ENCODE data around the gene LRRN2. TPM values are rescaled to one million over a fixed set of nuclear protein-coding genes. Genes with fewer than 3 reads are reported as not detected.

The LRRN2 gene
- total RNA-seq, 1 donor from 2014 or later: 9.4 TPM

DNA sequence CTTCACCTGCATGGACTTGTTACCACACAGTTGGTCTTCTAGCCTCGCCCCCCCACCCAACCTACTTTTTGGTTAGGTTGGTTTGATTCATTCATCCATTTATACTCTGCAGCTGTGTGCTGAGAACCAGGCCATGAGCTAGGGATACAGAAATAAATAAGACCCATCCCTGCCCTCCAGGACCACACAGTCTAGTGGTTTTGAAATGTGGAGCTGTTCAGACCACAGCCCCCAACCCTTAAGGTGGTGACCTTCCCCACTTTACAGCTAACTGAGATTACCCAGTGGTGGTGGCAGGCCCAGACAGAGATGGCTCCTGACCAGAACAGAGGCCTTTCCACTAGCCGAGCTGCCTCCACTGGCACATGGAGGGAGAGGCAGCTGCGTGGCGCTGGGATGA lies 37.0 kb downstream of the LRRN2 start:
- H3K27me3 Mint-ChIP-seq: peaks cover 20% of the 10 kb centered on the region
- H3K4me1 Mint-ChIP-seq (ENCODE audit: low read depth): peaks cover 8% of the 10 kb centered on the region
- H3K4me3 Mint-ChIP-seq (ENCODE audit: low read depth): no peak overlapping the region
- no peaks in the 10 kb centered on the region for H3K36me3 Mint-ChIP-seq (ENCODE audit: insufficient read depth)
- no peak for DNase-seq (ENCODE audit: low spot score, unreplicated experiment)
- no peaks in the 10 kb centered on the region for H3K9me3 Mint-ChIP-seq (ENCODE audit: low read depth)
- TF ChIP-seq, protein P1, sequence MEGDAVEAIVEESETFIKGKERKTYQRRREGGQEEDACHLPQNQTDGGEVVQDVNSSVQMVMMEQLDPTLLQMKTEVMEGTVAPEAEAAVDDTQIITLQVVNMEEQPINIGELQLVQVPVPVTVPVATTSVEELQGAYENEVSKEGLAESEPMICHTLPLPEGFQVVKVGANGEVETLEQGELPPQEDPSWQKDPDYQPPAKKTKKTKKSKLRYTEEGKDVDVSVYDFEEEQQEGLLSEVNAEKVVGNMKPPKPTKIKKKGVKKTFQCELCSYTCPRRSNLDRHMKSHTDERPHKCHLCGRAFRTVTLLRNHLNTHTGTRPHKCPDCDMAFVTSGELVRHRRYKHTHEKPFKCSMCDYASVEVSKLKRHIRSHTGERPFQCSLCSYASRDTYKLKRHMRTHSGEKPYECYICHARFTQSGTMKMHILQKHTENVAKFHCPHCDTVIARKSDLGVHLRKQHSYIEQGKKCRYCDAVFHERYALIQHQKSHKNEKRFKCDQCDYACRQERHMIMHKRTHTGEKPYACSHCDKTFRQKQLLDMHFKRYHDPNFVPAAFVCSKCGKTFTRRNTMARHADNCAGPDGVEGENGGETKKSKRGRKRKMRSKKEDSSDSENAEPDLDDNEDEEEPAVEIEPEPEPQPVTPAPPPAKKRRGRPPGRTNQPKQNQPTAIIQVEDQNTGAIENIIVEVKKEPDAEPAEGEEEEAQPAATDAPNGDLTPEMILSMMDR (IDR thresholded peaks at IDR 0.05; ENCODE audit: unreplicated experiment): no peak
- H3K27ac Mint-ChIP-seq: no peak overlapping the region

DNA sequence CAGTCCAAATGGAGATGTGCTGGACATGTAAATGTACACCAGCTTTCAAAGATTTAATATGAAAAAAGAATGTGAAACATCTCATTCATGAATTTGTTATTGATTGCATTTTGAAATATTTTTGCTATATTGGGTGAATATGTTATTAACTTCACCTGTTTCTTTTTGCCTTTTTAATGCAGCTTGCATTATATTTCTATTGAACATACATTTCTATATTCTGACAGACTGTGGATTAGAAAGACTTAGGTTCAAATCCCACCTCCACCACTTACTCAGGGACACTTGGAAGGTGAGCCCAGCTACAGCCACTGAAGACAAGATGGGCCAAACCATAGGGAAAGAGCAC lies 37.8 kb downstream of the LRRN2 start:
- no peaks in the 10 kb centered on the region for H3K9me3 Mint-ChIP-seq (ENCODE audit: low read depth)
- no peaks in the 10 kb centered on the region for H3K36me3 Mint-ChIP-seq (ENCODE audit: insufficient read depth)
- peaks cover 16% of the 10 kb centered on the region for H3K27me3 Mint-ChIP-seq
- peaks cover 8% of the 10 kb centered on the region for H3K4me1 Mint-ChIP-seq (ENCODE audit: low read depth)
- no peak overlapping the region for H3K27ac Mint-ChIP-seq
- DNase-seq (ENCODE audit: low spot score, unreplicated experiment): no peak
- no peak overlapping the region for H3K4me3 Mint-ChIP-seq (ENCODE audit: low read depth)
- TF ChIP-seq, protein P1 (IDR thresholded peaks at IDR 0.05; ENCODE audit: unreplicated experiment): no peak

DNA sequence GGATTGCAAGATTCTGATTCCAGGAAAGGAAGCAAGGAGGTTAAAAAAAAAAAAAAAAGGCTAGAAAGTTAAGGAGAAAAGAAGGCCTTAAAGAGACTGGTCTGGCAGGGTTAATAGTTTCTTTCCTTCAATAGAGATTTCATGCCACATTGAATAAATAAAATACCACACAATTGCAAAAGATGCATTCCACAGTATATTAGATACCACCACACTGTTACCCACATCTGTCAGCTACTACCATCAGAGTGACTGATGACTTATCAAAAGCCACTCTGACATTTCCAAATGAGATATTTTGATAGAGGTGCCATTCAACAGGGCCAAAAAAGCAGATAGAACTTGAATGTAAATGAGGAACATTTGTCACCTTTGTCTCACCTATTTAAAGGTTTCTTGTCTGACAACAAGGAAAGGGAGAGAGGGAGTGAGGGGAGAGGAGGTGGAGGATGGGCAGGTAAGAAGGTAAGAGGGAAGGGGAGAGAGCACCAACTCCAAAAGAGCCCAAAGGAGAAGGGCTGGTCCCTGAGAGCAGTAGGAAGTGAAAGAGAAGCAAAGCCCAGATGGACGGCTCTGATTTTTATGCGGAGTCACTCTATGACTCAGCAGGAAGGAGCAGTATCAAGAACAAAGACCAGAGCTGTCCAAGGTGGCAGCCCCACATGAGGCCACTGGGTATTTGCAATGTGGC lies 38.3 kb downstream of the LRRN2 start:
- peaks cover 8% of the 10 kb centered on the region for H3K4me1 Mint-ChIP-seq (ENCODE audit: low read depth)
- peaks cover 11% of the 10 kb centered on the region for H3K27me3 Mint-ChIP-seq
- no peak overlapping the region for H3K4me3 Mint-ChIP-seq (ENCODE audit: low read depth)
- no peaks in the 10 kb centered on the region for H3K36me3 Mint-ChIP-seq (ENCODE audit: insufficient read depth)
- H3K9me3 Mint-ChIP-seq (ENCODE audit: low read depth): no peaks in the 10 kb centered on the region
- H3K27ac Mint-ChIP-seq: peak overlapping the region; percentile 69
- TF ChIP-seq, protein P1 (IDR thresholded peaks at IDR 0.05; ENCODE audit: unreplicated experiment): no peak
- no peak for DNase-seq (ENCODE audit: low spot score, unreplicated experiment)

DNA sequence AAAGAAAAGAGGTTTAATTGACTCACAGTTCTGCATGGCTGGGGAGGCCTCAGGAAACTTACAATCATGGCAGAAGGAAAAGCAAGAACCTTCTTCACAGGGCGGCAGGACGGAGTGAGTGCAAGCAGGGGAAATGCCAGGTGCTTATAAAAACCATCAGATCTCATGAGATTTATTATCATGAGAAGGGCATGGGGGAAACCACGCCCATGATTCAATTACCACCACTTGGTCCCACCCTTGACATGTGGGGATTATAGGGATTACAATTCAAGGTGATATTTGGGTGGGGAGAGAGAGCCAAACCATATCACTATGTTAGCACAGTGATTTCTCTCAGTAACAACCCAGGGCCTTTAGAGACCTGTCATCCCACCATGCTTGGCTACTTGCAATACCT lies 39.9 kb downstream of the LRRN2 start:
- H3K36me3 Mint-ChIP-seq (ENCODE audit: insufficient read depth): no peaks in the 10 kb centered on the region
- no peaks in the 10 kb centered on the region for H3K9me3 Mint-ChIP-seq (ENCODE audit: low read depth)
- peaks cover 2% of the 10 kb centered on the region for H3K27me3 Mint-ChIP-seq
- H3K4me3 Mint-ChIP-seq (ENCODE audit: low read depth): no peak overlapping the region
- TF ChIP-seq, protein P1 (IDR thresholded peaks at IDR 0.05; ENCODE audit: unreplicated experiment): no peak
- no peak overlapping the region for H3K27ac Mint-ChIP-seq
- peaks cover 8% of the 10 kb centered on the region for H3K4me1 Mint-ChIP-seq (ENCODE audit: low read depth)
- no peak for DNase-seq (ENCODE audit: low spot score, unreplicated experiment)

DNA sequence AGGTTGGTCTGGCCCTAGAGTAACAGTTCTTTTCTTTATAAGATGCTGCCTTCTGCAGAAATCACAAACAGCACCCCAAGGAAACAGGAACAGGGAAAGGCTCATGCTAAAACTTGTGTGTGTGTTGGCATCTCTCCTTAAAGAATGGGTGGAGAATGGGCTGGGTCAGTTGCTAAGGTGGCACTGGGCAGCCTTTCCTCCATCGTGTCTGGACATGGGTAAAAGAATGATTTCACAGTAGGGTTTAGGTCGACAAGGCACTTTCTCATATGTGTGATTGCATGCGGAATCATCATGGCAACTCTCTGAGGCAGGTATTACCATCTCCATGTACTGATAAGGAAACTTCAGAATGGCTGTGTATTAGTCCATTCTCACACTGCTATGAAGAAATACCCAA lies 40.3 kb downstream of the LRRN2 start:
- no peaks in the 10 kb centered on the region for H3K9me3 Mint-ChIP-seq (ENCODE audit: low read depth)
- peaks cover 8% of the 10 kb centered on the region for H3K4me1 Mint-ChIP-seq (ENCODE audit: low read depth)
- no peak overlapping the region for H3K27ac Mint-ChIP-seq
- TF ChIP-seq, protein P1 (IDR thresholded peaks at IDR 0.05; ENCODE audit: unreplicated experiment): no peak
- H3K27me3 Mint-ChIP-seq: no peaks in the 10 kb centered on the region
- no peak for DNase-seq (ENCODE audit: low spot score, unreplicated experiment)
- no peak overlapping the region for H3K4me3 Mint-ChIP-seq (ENCODE audit: low read depth)
- no peaks in the 10 kb centered on the region for H3K36me3 Mint-ChIP-seq (ENCODE audit: insufficient read depth)

Data from progenitor cell of endocrine pancreas (in vitro differentiated cells).